GM20431 (cell line): ENCODE results near the gene PPP2R2D.

Experiments used
- in situ Hi-C: fragments of 300-500 bp; cut with MseI, MboI; formaldehyde crosslinking; loops from one replicate; pipeline ENCODE4 v1.15.0; 2020; ENCODE audit warnings: low sequenced_read_pairs; ENCODE audit not compliant: unreplicated experiment

The PPP2R2D gene

DNA sequence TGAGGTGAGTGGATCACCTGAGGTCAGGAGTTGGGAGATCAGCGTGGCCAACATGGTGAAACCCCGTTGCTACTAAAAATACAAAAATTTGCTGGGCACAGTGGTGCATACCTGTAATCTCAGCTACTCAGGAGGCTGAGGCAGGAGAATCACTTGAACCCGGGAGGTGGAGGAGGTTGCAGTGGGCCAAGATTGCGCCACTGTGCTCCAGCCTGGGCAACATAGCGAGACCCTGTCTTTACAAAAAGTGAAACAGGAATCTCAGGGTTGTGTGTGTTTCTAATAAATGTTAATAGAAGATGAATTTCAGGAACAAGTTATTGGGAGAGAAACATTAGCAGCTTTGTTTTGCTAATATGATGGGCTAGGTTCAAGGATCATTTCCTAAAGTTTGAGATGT lies 19.9 kb downstream of the PPP2R2D start:
- in situ Hi-C loops: no loop called here

DNA sequence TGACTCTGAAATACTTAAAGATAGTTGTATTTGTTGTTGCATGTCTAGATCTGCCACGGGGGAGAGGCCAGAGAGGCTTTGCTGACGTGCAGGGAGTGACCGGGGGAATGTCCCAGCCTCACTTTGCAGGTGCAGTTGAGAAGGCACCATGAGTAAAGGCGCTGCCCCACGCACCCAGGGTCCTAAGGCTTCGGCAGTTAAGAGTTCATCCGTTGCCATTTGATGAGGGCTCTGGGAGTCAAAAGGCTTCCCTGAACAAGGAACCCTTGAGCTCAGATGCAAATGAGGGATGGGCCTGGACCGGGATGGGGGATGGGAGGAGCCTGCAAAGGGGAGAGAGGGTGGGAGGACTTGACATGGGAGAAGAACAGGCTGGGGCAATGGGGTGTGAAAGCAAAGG lies 20.4 kb downstream of the PPP2R2D start:
- in situ Hi-C loops: no loop called here

DNA sequence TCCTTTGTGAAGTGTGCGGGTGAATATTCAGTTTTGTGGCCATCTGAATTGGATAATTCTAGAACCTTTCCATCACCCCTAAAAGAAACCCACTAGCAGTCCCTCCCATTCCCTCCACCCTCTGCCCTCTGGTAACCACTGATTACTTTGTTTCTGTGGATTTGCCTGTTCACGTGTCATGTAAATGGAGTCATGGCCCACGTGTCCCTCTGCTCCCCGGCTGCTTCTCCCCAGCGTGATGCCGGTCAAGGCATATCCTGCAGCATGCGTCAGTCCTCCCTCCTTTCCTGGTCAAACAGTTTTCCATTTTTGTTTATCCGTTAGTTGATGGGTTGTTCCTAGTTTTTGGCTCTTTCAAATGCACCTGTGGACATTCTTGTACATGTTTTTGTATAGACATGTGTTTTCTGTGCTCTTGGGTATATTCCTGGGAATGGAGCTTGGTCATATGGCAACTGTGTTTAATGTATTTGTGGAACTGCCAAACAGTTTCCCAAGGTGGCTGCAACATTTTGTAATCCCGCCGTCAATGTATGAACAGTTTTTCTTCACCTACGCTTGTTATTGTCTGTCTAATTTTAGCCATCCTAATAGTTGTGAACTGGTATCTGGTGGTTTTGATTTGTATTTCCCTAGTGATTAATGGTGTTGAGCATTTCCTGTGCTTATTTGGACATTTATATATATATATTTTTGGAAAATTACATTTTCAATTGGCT lies 22.4 kb downstream of the PPP2R2D start:
- in situ Hi-C loops: no loop called here

DNA sequence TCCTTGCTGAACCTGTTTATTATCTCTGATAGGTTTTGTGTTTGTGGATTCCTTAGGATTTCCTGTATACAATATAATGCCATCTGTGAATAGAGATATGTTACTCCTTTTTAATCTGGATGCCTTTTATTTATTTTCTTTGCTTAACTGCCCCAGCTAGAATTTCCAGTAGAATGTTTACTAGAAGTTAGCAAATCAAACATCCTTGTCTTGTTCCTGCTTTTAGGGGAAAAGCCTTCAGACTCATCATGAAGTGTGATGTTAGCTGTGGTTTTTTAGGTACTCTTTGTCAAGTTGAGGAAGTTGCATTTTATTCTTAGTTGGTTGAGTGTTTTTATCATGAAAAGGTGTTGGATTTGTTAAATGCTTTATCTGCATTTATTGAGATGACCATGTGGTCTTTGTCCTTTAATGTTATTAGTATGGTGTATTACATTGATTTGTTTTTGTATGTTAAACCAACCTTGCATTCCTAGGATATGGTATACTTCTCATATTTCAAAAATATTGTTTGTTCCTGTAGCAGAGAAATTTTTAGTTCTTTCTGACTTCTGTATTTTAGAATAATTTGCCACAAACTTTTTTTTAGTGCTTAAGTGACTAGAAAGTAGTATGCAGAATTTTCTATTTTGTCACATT lies 24.3 kb downstream of the PPP2R2D start:
- in situ Hi-C loops: no loop called here

DNA sequence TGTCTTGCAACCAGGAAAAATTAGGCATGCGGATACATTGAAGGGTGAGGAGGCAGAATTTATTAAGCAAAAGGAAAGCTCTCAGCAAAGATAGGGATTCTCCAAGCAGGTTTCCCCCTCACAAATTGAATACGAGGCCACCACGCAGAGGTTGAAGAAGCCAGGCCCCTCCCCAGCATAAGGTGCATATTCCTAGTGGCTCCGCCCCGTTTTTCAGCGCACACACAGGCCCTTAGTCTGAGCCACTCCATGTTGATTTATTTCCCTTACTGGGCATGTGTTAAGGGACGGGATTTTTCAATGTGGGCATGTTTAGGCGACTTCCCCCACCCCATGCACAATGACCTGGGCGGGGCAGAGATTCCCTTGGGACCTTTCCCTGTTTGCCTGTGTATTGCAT lies 24.9 kb downstream of the PPP2R2D start:
- in situ Hi-C loops: no loop called here

DNA sequence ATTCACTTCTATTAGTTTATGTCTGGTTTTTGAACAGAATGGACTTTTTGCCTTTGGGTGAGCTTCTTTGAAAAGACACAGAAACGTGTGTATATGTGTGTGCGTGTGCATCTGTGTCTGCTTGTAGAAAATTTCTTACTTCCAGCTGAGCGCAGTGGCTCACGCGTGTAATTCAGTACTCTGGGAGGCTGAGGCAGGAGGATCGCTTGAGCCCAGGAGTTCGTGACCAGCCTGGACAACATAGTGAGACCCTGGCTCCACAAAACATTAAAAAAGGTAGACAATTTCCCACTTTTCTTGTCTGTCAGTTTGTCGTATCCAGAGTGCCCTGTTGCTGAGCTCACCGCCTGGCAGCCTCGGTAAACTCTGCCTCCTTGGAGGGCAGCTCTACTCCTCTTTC lies 25.4 kb downstream of the PPP2R2D start:
- in situ Hi-C loops: no loop called here

DNA sequence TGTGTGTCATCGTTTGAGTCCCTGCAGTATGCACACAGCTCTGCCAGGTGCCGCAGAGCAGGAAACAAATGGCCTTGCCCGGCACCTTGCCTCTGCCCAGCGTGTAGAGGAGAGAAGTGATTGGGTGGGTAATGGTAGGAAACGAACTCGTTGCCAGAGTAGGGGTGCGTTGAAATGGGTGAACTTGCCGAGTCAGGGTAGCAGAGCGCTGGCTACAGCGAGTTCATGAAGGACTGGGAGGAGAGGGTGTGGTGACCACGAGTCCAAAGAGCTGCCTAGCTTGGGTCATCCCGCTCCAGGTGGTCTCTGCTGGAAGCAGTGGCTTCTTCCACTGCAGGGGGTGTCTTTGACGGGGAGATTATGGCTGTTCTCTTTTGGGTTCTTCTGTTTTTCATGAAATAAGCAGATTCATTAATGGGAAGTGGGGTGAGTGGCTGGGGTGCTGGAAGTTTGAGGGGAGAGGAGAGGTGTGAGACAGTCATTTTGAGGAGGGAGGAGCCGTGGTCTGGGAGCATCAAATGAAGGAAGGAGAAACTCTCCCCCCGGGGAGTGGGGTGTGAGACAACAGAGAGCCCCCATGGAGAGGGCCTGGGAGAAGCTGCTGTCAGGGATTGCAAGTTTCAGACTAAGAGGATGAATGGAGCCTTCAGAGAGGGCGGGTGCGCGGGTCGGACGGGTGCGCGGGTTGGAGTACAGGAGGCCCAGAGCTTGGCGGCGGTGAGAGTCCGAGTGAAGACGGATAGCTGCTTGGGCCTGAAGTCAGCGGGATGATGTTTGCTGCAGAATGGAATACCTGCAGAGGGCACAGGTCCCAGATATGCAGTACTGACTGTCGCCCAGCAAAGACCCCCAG lies 26.2 kb downstream of the PPP2R2D start:
- in situ Hi-C loops: no loop called here

DNA sequence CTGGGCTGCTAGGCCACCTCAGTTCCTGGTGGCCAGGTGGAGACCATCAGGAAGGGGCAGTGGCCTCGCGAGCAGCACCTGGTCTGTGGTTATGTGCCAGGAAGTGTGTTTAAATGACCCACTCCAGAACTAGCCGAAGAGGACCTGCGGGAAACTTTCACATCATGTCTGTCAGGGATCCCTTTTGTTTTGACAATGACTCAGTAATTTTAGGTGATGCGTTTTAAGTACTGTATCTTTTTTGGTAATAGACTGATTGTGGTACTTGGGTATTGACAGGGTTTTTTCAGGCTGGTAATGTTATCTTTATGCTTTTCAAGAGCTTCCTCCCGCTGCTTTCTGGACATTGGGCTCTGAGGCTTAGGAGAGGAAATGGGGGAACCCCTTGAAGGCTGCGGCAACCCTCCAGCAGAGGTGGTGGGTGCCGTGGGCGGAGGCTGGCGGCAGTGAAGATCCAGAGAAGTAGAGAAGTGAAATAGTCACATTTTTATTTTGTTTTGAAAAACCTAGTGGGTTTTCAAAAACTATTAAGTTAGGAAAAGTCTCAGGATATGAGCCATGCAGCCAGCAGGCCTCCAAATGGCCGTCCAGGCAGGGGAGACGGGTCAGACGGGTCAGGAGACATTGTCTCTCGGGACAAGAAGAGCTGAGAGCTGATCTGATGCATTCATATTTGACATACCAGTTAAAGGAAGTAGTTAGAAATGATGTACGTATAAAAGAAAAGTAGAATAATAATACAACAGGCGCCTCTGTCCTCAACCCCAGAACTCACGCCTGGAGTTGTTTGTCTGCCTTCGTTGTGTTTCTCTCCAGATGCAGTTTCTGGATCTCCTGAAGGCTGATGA lies 27.7 kb downstream of the PPP2R2D start:
- in situ Hi-C loops: no loop called here

DNA sequence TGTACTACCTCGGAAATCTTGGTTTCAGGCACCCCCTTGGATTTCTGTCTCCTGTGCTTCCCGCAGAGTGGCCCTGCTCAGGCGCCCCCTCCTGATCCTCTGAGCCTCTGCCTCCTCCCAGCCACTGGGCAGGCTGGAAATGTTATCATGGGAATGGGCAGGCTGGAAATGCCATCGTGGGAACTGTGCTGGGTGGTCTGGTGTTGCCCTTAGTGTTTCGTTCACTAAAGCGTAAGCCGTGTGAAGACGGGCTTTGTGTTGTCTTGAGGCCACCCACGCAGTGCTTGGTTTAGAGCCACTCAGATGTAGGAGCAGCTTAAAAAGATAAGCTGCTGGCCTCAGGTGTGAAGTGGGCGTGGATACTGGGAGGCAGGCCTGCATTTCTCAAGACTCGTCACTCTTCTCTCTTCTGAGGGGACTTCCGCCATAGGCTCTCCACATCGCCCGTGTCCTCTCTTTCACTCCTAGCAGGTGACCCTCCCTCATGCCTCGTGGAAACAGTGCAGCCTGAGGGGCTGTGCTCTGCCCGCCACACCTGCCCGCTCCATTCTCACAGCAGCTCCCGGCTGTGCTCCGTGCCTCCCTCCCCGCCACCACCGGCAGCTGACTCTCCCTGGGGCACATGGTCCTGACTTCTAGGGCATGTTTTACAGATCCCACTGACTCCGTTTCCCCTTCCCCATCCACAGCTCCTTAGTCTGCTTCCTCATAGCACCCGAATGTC lies 28.5 kb downstream of the PPP2R2D start:
- in situ Hi-C loops: no loop called here

DNA sequence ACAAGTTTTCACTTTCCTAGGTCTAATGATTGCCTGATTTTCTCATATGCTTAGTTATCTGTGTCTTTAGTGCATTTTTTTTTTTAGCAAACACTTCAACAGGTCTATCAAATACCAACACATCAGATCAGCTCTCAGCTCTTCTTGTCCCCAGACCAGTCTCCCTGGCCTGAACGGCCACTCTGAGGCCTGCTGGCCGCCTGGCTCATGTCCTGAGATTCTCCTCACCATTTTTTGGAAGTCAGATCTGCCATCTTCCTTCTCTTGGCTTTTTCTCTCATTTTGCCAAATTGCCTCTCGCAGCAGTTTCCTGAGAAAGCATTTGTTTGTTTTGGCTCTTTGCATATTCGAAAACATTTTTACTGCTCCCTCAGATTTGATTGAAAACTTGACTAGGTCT lies 29.3 kb downstream of the PPP2R2D start:
- in situ Hi-C loops: no loop called here

DNA sequence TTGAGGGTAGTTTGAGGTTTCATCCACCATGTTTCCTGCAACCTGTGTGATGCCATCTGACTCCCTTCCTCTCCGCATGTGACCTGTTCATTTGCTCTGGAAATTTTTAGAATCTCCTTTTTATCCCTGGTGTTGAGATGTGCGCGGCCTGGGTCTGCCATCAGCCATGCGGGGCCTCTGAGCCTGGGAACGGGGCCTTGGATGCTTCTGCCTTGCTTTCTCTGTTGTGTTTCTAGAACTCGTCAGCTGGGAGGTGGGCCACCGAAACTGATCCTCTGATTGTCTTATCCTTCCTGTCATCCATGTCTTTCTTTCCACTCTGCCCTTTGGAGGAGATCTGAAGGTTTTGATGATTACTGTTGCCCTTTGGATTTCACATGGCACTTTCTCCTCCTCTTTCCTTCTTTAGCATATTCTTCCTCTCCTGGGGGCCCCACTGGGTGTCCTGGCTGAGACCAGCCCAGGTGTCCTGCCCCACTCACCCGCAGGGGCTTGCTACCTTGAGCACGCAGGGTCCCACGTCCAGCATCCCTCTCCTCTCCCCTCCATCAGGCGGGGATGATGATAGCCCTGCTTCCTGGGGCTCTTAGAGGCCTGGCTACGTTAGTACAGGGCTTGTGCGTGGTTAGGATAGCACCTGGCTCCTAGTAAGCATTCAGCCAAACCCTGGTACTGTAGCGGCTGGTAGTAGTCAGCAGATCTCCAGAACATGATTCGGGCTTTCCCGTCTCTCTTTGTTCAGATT lies 29.9 kb downstream of the PPP2R2D start:
- in situ Hi-C loops: no loop called here

DNA sequence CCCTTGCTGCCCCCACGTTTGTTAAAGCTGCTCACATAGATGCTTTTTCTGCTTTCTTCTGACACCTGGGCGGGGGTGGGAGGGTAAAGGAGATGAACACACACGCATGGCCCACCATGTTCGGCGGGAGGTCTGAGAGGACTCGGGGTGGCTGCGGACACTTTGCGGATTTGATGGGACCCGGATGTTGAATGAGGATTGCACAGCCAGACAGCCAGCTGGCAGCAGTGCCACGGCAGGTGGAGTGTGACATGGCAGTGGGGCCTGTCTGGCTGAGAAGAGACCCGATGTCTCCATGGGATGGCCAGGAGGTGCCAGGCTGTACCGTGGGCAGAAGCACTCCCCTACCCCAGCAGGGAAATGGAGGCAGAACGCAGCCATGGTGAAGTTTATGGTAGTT lies 31.2 kb downstream of the PPP2R2D start:
- in situ Hi-C loops: no loop called here

DNA sequence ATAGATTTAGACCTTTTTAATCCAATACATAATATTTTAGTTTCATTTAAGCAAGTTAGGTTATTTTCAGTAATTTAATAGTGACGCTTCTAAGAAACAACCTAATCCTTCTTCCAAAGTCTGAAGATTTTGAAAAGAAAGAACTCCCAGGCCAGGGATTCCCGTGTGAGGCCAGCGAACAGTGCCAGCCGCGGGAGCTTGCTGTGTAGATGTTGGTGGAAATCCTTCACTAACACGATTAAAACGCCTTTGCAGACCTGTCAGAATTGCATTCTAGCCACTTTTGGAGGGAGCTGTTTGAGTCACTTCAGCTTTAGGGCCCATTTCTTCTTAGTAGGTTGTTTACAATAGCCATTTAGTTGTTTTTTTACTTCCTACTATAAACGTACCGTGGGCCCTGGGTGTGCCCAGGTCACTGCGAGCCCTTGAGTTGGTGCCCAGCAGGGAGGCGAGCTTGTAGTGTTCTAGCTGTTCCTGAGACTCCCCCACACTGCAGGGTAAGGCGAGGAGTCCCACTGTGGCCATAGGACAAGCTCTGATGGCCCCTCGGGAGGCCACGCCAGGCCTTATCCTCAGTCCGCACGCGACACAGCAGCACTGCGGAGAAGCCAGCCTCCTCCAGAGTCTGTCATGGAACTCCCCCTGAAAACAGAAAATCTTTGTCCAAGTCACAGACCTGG lies 32.3 kb downstream of the PPP2R2D start:
- in situ Hi-C loops: no loop called here

DNA sequence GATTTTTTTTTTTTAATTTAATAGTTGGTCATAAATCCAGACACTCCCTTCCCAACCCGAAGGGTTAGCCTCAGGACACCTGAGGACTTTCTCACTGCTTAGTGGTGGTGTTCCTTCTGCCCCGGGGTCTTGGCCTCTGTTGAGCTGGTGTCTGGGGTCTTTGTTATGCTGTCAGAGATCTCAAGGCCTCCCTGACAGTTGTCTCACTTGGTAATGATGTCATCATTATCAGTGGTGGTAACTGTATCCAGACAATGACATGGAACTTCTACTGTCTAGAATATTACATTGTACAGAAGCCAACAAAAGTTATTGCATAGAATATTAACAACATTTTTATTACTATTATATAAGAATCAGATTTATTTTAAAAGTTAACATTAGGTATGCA lies 32.9 kb downstream of the PPP2R2D start:
- in situ Hi-C loops: no loop called here

DNA sequence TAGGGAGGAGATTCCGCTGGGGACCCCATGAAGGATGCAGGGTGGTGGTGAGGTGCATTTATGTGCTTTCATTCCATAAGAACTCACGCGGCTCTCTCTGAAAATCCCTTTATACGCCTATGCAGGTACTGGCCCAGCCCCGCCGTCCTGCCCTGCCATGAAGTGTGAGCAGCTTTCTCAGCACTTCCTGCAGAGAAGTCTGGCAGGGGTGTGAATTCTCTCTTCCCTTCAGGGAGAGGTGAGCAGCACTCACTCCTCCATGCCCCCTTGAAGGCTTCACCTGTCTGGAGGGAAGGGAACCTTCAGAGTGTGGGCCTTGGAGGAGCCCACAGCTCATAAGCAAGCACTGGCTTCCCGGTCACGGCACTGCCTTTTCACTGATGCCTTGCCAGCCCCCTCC lies 34.0 kb downstream of the PPP2R2D start:
- in situ Hi-C loops: no loop called here

DNA sequence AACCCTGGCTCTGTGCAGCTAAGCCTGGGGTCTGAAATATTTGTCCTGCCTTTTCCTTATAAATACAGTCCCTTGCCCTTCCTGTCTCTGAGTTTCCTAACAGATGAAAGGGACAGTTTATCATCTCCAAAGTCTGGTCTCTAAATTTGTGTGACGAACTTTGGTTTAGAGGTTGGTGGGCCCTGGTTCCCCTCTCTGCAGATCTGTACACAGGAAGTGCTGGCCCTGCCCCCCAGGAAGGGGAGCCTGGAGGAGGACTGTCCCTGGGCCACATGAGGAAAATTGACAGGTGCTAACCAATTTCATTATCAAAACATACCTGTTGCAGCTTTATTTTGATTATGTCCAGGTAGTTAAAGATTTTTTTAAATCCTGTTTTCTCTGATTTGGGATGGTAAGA lies 34.5 kb downstream of the PPP2R2D start:
- in situ Hi-C loops: no loop called here

DNA sequence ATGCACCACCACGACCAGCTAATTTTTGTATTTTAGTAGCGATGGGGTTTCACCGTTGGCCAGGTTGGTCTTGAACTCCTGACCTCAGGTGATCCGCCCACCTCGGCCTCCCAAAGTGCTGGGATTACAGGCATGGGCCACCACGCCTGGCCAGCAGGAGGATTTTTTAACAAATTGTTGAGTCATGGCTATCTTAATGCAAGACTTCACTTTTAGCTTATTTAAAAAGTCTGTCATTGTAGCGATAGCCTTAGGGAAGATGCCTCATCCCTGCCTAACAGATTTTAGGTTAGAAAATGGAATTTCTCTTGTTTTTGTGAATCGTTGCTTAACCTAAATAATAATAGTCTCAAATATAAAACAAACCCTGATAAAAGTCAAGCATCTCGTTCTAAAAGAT lies 35.5 kb downstream of the PPP2R2D start:
- in situ Hi-C loops: no loop called here

DNA sequence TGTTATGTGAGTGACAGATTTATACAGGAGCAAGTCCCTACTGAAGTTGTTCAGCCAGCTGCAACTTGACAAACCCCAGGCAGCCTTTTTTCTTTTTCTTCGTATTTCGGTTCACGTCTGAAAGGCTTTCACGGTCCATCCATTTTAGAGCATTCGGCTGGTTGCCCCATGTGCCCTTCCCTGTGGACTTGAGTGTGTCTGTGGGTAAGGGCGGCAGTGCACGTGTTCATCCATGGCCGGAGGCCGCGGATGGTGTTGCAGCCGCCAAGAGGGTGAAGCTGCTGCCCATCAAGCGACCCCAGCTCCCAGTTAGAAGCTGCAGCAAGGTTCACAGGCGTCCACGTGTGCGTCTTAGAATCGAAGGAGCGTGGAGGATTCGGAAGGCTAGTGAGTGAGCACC lies 35.9 kb downstream of the PPP2R2D start:
- in situ Hi-C loops: no loop called here
